ENCODE measurements around the gene FBXO22.
"Not testable (repeated sequence)": the region's sequence is repeated elsewhere in the genome, so short reads cannot be mapped to it uniquely, and the experiment has no call there.

Gene FBXO22

DNA sequence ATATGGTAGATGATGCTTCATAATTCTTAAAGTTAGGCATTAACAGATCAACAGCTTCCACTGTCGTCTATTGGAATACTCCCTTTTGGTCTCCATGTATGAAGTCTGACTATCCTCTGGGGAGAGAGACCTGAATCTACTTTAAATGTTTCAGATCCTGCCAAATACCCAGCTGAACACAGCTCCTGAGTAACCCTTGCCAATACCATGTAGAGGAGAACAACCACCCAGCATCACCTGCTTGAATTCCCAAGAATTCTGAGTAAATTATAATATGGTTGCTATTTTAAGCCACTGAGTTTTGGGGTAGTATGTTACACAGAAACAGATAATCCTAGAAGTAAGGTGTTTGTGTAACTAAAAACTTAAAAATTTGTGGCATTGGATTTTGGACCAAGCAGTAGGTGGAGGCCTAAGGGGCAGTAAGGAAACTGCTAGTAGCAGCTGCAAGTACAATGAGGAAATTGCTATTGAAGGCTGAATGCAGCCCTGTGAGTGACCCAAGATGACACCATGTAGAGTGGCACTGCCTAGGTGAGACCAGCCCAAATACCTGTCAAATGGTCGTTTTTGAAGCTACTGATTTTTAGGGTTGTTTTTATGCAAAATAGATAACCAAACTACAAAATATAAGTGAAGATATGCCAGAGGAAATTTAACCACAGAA lies 77.6 kb downstream of the FBXO22 start:
- DNase-seq (ENCODE audit: low spot score): no peak

DNA sequence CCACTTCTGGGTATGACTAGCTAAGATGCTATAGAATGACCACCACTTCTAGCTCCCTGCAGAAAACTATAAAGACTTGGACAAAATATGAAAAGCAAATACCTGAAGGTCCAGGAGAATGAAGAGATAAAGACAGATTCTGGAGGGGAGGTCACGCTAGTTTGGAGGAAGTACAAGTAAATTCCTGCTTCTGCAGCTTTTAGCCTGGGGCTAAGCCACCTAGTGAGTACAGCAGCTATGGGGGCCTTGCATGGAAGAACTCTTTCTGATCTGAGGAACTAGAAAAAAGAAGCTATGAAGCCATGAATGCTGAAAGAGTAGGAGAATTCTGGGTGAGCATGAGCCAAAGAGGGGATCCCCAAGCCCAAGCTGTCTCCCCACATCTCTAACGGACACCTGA lies 78.8 kb downstream of the FBXO22 start:
- DNase-seq (ENCODE audit: low spot score): no peak

DNA sequence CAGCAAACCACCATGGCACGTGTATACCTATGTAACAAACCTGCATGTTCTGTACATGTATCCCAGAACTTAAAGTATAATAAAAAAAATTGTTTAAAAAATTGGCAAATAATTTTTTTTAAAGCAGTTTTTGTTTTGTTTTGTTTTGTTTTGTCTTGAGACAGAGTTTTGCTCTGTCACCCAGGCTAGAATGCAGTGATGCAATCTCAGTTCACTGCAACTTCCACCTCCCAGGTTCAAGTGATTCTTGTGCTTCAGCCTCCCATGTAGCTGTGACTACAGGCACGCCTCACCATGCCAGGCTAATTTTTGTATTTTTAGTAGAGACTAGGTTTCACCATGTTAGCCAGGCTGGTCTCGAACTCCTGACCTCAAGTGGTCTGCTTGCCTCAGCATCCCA lies 81.0 kb downstream of the FBXO22 start:
- not testable (repeated sequence) for DNase-seq (ENCODE audit: low spot score)

DNA sequence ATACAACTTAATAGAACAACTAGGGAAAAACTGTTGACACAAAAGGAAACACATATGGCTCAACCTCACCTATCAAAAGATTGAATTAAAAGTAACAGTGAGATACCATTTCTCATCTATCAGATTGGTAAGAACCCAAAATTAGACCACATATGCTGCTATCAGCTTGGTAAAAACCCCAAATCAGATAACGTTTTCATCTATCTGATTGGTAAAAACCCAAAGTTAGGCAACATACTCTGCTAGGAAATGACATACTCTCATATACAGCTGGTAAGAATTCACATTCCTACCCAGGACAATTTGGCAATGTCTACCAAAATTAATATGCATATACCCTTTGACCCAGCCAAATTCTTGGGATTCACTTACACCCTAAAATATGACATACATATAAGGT lies 82.3 kb downstream of the FBXO22 start:
- DNase-seq (ENCODE audit: low spot score): no peak

DNA sequence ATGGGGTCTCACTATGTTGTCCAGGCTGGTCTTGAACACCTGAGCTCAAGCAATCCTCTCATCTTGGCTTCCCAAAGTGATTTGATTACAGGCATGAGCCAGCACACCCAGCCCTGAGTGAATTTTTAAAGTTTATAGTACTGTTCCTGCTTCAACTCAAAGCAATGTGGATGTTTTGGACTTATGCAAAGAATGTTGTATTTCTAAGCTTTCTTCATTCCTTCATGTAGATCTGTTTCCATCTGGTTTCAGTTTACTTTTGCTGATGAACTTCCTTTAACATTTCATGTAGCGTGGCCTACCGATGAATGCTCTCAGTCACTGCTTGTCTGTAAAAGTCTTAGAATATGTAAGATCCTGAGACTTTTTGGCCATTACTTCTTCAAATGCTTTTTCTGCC lies 85.4 kb downstream of the FBXO22 start:
- no peak for DNase-seq (ENCODE audit: low spot score)

DNA sequence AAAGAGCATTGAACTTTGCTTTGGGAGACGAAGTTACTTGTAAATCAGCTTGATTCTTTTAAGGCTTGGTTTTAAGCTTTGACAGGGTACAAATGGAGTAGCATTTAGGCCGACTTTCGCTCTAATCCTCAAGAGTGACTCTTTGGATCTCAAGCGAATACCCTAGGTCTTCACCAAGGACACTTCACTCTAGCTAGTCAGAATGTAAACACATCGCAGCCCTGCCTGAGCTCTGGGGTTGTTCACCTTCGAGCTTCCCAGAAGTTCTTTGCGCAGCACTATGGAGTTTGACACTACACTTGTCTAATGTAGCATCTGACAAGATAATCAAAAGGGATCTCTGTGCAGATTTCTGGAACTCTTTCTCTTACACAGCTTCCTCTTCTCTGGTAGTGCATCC lies 86.2 kb downstream of the FBXO22 start:
- DNase-seq (ENCODE audit: low spot score): no peak
